ENCODE measurements around the gene OLA1. TPM values are rescaled to one million over a fixed set of nuclear protein-coding genes. Genes with fewer than 3 reads are reported as not detected.

The OLA1 gene
- total and polyA plus RNA-seq, 9 of the 15 experiments (the other 6 are each of a cell fraction or from before 2014, with no cell fraction given): 208 to 353 (median 225) TPM

DNA sequence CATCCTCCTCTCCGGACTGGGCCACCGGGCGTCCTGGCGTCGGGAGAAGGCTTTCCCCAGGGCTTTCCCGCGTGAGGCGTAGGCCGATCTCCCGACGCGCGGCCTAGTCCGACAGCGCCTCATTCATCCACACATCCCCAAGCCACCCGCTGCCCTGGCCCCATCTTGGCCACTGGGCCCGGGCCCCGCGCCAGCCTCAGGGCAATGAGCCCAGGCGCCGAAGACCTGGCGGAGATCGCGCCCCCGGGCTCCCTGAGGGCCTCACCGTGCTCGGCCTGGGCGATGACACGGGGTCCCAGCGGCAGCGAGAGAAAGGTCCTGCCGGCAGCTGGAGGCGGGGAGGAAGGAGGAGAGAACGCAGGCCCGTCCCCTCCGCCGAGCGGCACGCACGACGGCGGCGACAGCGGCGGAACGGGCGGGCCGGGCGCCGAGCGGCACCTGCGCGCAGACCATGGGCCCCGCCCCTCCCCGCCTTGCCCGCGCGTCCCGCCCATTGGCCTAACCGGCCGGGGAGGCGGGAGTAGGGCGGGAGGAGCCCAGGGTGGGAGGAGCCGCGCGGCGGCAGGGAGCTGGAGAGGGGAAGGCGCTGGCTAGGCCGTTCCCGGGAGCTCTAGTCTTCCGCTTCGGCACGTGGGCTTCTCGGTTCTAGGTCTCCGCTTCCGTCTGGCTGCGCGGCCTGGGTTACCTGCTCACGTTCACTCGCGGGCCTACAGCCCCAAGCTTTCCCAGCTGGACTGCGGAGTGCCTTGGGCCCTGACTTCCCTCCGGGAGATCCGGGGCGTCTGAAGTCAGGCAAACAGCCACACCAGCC lies at the start of gene OLA1 (continued):
- no peak for TF ChIP-seq ETS2 (tag; IDR thresholded peaks at IDR 0.05; ENCODE audit: borderline replicate concordance, poor library complexity, severe bottlenecking)
- TF ChIP-seq SUPT5H (IDR thresholded peaks at IDR 0.05): peak; percentile 97
- peak; percentile 32; the same call in 1 of the 2 replicates for TF ChIP-seq HCFC1 (IDR thresholded peaks at IDR 0.05; ENCODE audit: low read depth, low read length)
- TF ChIP-seq EP400 (IDR thresholded peaks at IDR 0.05): peak; percentile 99
- TF ChIP-seq NFIC (IDR thresholded peaks at IDR 0.05): peak; percentile 64
- peak; percentile 68; the same call in 1 of the 2 replicates for TF ChIP-seq E2F3 (CRISPR knock-in tag; IDR thresholded peaks at IDR 0.05)
- TF ChIP-seq NFRKB (IDR thresholded peaks at IDR 0.05; ENCODE audit: low read depth): peak; percentile 85
- TF ChIP-seq OTX1 (CRISPR knock-in tag; IDR thresholded peaks at IDR 0.05): 0 out of 2 replicates have a peak, but pooled peaks have one; percentile 28
- 0 out of 2 replicates have a peak, but pooled peaks have one; percentile 9 for TF ChIP-seq TEAD4 (IDR thresholded peaks at IDR 0.05; ENCODE audit: low read length)
- TF ChIP-seq TEAD4 (CRISPR knock-in tag; IDR thresholded peaks at IDR 0.05; ENCODE audit: borderline replicate concordance): peak; percentile 35; the same call in 1 of the 2 replicates
- TF ChIP-seq ZNF175 (CRISPR knock-in tag; IDR thresholded peaks at IDR 0.05; ENCODE audit: low read depth): peak; percentile 68; the same call in 1 of the 2 replicates
- peak; percentile 64 for TF ChIP-seq ZNF431 (CRISPR knock-in tag; IDR thresholded peaks at IDR 0.05)
- TF ChIP-seq, protein P1, sequence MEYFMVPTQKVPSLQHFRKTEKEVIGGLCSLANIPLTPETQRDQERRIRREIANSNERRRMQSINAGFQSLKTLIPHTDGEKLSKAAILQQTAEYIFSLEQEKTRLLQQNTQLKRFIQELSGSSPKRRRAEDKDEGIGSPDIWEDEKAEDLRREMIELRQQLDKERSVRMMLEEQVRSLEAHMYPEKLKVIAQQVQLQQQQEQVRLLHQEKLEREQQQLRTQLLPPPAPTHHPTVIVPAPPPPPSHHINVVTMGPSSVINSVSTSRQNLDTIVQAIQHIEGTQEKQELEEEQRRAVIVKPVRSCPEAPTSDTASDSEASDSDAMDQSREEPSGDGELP (CRISPR knock-in tag; IDR thresholded peaks at IDR 0.05; ENCODE audit: borderline replicate concordance): peak; percentile 84
- 0 out of 2 replicates have a peak, but pooled peaks have one; percentile 13 for TF ChIP-seq ZNF76 (CRISPR knock-in tag; IDR thresholded peaks at IDR 0.05; ENCODE audit: borderline replicate concordance)
- peak; percentile 98 for TF ChIP-seq KAT7 (CRISPR knock-in tag; IDR thresholded peaks at IDR 0.05; ENCODE audit: borderline replicate concordance)
- TF ChIP-seq ARID1B (IDR thresholded peaks at IDR 0.05): peak; percentile 36; the same call in 1 of the 2 replicates
- TF ChIP-seq AFF1 (IDR thresholded peaks at IDR 0.05; ENCODE audit: low read depth in 1 of 2, partially characterized antibody in 2 of 2): peak in 1 of 2 experiments; percentile 24
- TF ChIP-seq ZZZ3 (IDR thresholded peaks at IDR 0.05): 0 out of 2 replicates have a peak, but pooled peaks have one; percentile 38
- peak; percentile 73; the same call in 1 of the 2 replicates for TF ChIP-seq KLF1 (tag; IDR thresholded peaks at IDR 0.05)
- TF ChIP-seq, protein P2, sequence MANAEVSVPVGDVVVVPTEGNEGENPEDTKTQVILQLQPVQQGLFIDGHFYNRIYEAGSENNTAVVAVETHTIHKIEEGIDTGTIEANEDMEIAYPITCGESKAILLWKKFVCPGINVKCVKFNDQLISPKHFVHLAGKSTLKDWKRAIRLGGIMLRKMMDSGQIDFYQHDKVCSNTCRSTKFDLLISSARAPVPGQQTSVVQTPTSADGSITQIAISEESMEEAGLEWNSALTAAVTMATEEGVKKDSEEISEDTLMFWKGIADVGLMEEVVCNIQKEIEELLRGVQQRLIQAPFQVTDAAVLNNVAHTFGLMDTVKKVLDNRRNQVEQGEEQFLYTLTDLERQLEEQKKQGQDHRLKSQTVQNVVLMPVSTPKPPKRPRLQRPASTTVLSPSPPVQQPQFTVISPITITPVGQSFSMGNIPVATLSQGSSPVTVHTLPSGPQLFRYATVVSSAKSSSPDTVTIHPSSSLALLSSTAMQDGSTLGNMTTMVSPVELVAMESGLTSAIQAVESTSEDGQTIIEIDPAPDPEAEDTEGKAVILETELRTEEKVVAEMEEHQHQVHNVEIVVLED (CRISPR knock-in tag; IDR thresholded peaks at IDR 0.05): peak; percentile 96
- TF ChIP-seq ZNF589 (CRISPR knock-in tag; IDR thresholded peaks at IDR 0.05; ENCODE audit: low read depth): peak; percentile 85; the same call in 1 of the 2 replicates
- TF ChIP-seq GABPA (tag; conservative IDR thresholded peaks at IDR 0.05; ENCODE audit: low read depth): peak; percentile 84

Measured in K562 (cell line).